IMR-90 (cell line): ENCODE results near the gene SPTSSB. TPM values are rescaled to one million over a fixed set of nuclear protein-coding genes. Genes with fewer than 3 reads are reported as not detected.

Experiments used
- ATAC-seq: fragments of 200-7000 bp; cut with Tn5 transposase; 2 replicates; pipeline ENCODE4 v1.9.1; 2020; ENCODE audit warnings: low read depth, mild to moderate bottlenecking, moderate library complexity
- BruUV-seq: library from RNA; stranded (reverse); fragments of 400-500 nt; replicated peaks from 2 replicates; lab custom pipeline; 2021; lab: Mats Ljungman, UMichigan
- CTCF ChIA-PET: fragments of 300-600 bp; formaldehyde crosslinking; extraction: SDS; loops from one replicate; lab custom pipeline; 2021; ENCODE audit warnings: antibody characterized with exemption; lab: Yijun Ruan, JAX
- POLR2A ChIA-PET: fragments of 300-600 bp; sonication (Branson Sonifier 250); formaldehyde crosslinking; loops from one replicate; lab custom pipeline; 2022; ENCODE audit warnings: antibody characterized with exemption; ENCODE audit not compliant: unreplicated experiment; lab: Charles Lee
- DNase-seq: peaks from one replicate; pipeline ENCODE4 v3.0.0; 2013
- H2AFZ ChIP-seq: replicated peaks from 2 replicates; pipeline ENCODE3; 2013; ENCODE audit warnings: low read length, mild to moderate bottlenecking; ENCODE audit not compliant: poor library complexity
- H2AK5ac ChIP-seq: 2 replicates; pipeline ENCODE4 v1.6.1; 2013; ENCODE audit warnings: low read depth, low read length, inconsistent platforms
- H2AK9ac ChIP-seq: replicated peaks from 2 replicates; pipeline ENCODE3; 2013; ENCODE audit warnings: mild to moderate bottlenecking, low read depth, low read length, moderate library complexity; ENCODE audit not compliant: poor library complexity
- H2BK120ac ChIP-seq: 2 replicates; pipeline ENCODE4 v1.6.1; 2013; ENCODE audit warnings: low read depth, low read length, inconsistent platforms
- H2BK15ac ChIP-seq: 3 replicates; pipeline ENCODE4 v1.6.1; 2013; ENCODE audit warnings: low read depth, low read length, inconsistent platforms
- H2BK20ac ChIP-seq: 2 replicates; pipeline ENCODE4 v1.6.1; 2013; ENCODE audit warnings: low read depth, mild to moderate bottlenecking, inconsistent platforms, low read length, moderate library complexity
- H2BK5ac ChIP-seq: 2 replicates; pipeline ENCODE4 v1.6.1; 2013; ENCODE audit warnings: mild to moderate bottlenecking, low read depth, low read length, inconsistent platforms; ENCODE audit not compliant: poor library complexity, severe bottlenecking
- H3K14ac ChIP-seq: replicated peaks from 2 replicates; pipeline ENCODE4 v1.6.1; 2013; ENCODE audit warnings: low read depth, low read length, inconsistent platforms
- H3K18ac ChIP-seq: 2 replicates; pipeline ENCODE4 v1.6.1; 2013; ENCODE audit warnings: low read depth, low read length, control low read depth
- H3K23ac ChIP-seq: 2 replicates; pipeline ENCODE4 v1.6.1; 2013; ENCODE audit warnings: low read depth, low read length, inconsistent platforms
- H3K27ac ChIP-seq: 2 replicates; pipeline ENCODE4 v1.5.1; 2013; ENCODE audit warnings: mild to moderate bottlenecking, control low read depth, low read length; ENCODE audit not compliant: insufficient read depth
- H3K27me3 ChIP-seq: 2 replicates; pipeline ENCODE4 v1.6.1; 2013; ENCODE audit warnings: low read length; ENCODE audit not compliant: control insufficient read depth, insufficient read depth
- H3K36me3 ChIP-seq: 2 replicates; pipeline ENCODE4 v1.6.1; 2013; ENCODE audit warnings: low read length, mixed read lengths; ENCODE audit not compliant: control insufficient read depth, insufficient read depth
- H3K4ac ChIP-seq: 2 replicates; pipeline ENCODE4 v1.6.1; 2013; ENCODE audit warnings: low read depth, low read length, inconsistent platforms
- H3K4me1 ChIP-seq: 2 replicates; pipeline ENCODE4 v1.6.1; 2013; ENCODE audit warnings: low read length, mixed read lengths; ENCODE audit not compliant: control insufficient read depth, insufficient read depth
- H3K4me2 ChIP-seq: 2 replicates; pipeline ENCODE4 v1.6.1; 2013; ENCODE audit warnings: low read depth, mild to moderate bottlenecking, control low read depth, low read length, moderate library complexity
- H3K4me3 ChIP-seq: 2 replicates; pipeline ENCODE4 v1.5.1; 2013; ENCODE audit warnings: low read depth, mild to moderate bottlenecking, control low read depth, low read length, moderate library complexity; ENCODE audit not compliant: insufficient read depth
- H3K56ac ChIP-seq: 2 replicates; pipeline ENCODE4 v1.6.1; 2013; ENCODE audit warnings: low read length, inconsistent platforms; ENCODE audit not compliant: insufficient read depth; ENCODE audit errors: extremely low read depth
- H3K79me1 ChIP-seq, 2 experiments: 2 replicates each; pipeline ENCODE4 v1.6.1; 2013; ENCODE audit warnings: low read length in 2 of 2, inconsistent platforms in 1 of 2, low read depth in 1 of 2
- H3K9ac ChIP-seq: 2 replicates; pipeline ENCODE4 v1.6.1; 2013; ENCODE audit warnings: low read depth, low read length, control low read depth
- H3K9me1 ChIP-seq: 2 replicates; pipeline ENCODE4 v1.6.1; 2013; ENCODE audit warnings: low read length, inconsistent platforms; ENCODE audit not compliant: insufficient read depth
- H3K9me3 ChIP-seq: 2 replicates; pipeline ENCODE4 v1.6.1; 2013; ENCODE audit warnings: low read length; ENCODE audit not compliant: control insufficient read depth, insufficient read depth
- H4K20me1 ChIP-seq: 2 replicates; pipeline ENCODE4 v1.6.1; 2013; ENCODE audit warnings: low read length, inconsistent platforms; ENCODE audit not compliant: insufficient read depth
- H4K5ac ChIP-seq: 2 replicates; pipeline ENCODE4 v1.6.1; 2013; ENCODE audit warnings: mild to moderate bottlenecking, low read depth, low read length, control low read depth
- H4K8ac ChIP-seq, 2 experiments: 2 replicates each; pipeline ENCODE4 v1.6.1; 2013; ENCODE audit warnings: low read depth in 2 of 2, low read length in 2 of 2, control low read depth in 1 of 2, inconsistent platforms in 1 of 2
- H4K91ac ChIP-seq: 2 replicates; pipeline ENCODE4 v1.6.1; 2013; ENCODE audit warnings: low read depth, low read length, inconsistent platforms; ENCODE audit not compliant: insufficient read depth
- BHLHE40 ChIP-seq: fragments of 150-350 bp; IDR thresholded peaks from 2 replicates; pipeline ENCODE4 v1.6.1; 2016; ENCODE audit warnings: mild to moderate bottlenecking, low read depth, low read length
- CEBPB ChIP-seq: IDR thresholded peaks from 2 replicates; pipeline ENCODE4 v1.6.1; 2012; ENCODE audit warnings: low read depth, low read length, improper control_type of control experiment
- CHD1 ChIP-seq: IDR thresholded peaks from 2 replicates; pipeline ENCODE4 v1.6.1; 2012; ENCODE audit warnings: low read depth, low read length, improper control_type of control experiment
- CTCF ChIP-seq: conservative IDR thresholded peaks from 2 replicates; pipeline ENCODE4 v1.5.1; 2012; ENCODE audit warnings: mild to moderate bottlenecking, low read depth, low read length, improper control_type of control experiment
- ELK1 ChIP-seq: fragments of 150-350 bp; IDR thresholded peaks from 2 replicates; pipeline ENCODE4 v1.6.1; 2016; ENCODE audit warnings: low read depth, mild to moderate bottlenecking, low read length, moderate library complexity, borderline replicate concordance
- FOS ChIP-seq: fragments of 150-350 bp; IDR thresholded peaks from 2 replicates; pipeline ENCODE4 v1.6.1; 2016; ENCODE audit warnings: low read depth, low read length
- MAFK ChIP-seq: IDR thresholded peaks from 2 replicates; pipeline ENCODE4 v1.6.1; 2012; ENCODE audit warnings: low read depth, low read length, improper control_type of control experiment
- MAZ ChIP-seq: IDR thresholded peaks from 2 replicates; pipeline ENCODE4 v1.6.1; 2012; ENCODE audit warnings: low read depth, mild to moderate bottlenecking, low read length, improper control_type of control experiment, moderate library complexity, borderline replicate concordance
- MXI1 ChIP-seq: IDR thresholded peaks from 2 replicates; pipeline ENCODE4 v1.6.1; 2012; ENCODE audit warnings: low read depth, mild to moderate bottlenecking, low read length, moderate library complexity, borderline replicate concordance
- NFE2L2 ChIP-seq: fragments of 150-350 bp; IDR thresholded peaks from 2 replicates; pipeline ENCODE4 v1.6.1; 2016; ENCODE audit warnings: low read depth, mild to moderate bottlenecking, low read length
- POLR2A ChIP-seq: IDR thresholded peaks from 2 replicates; pipeline ENCODE4 v1.6.1; 2012; ENCODE audit warnings: mild to moderate bottlenecking, low read depth, low read length
- RAD21 ChIP-seq: IDR thresholded peaks from 2 replicates; pipeline ENCODE4 v1.6.1; 2012; ENCODE audit warnings: low read length, improper control_type of control experiment
- RCOR1 ChIP-seq: IDR thresholded peaks from 2 replicates; pipeline ENCODE4 v1.6.1; 2012; ENCODE audit warnings: mild to moderate bottlenecking, low read length, improper control_type of control experiment; ENCODE audit not compliant: insufficient replicate concordance
- RFX5 ChIP-seq: IDR thresholded peaks from 2 replicates; pipeline ENCODE4 v1.8.0; 2012; ENCODE audit warnings: low read depth, mild to moderate bottlenecking, low read length, moderate library complexity
- SMC3 ChIP-seq: fragments of 150-350 bp; IDR thresholded peaks from 2 replicates; pipeline ENCODE4 v1.6.1; 2016; ENCODE audit warnings: low read depth, mild to moderate bottlenecking, antibody characterized with exemption, low read length, moderate library complexity
- USF2 ChIP-seq: fragments of 150-350 bp; IDR thresholded peaks from 2 replicates; pipeline ENCODE4 v1.6.1; 2017; ENCODE audit warnings: mild to moderate bottlenecking, antibody characterized with exemption, low read length, low read depth
- WGBS, 2 experiments: methylation state at CpG; one replicate each; pipeline versions ENCODE4 v1.1.5 to v1.1.7; 2013; ENCODE audit warnings: missing lambda C conversion rate in 2 of 2; ENCODE audit not compliant: insufficient read length in 1 of 2; ENCODE audit errors: extremely low coverage in 2 of 2; 5-methylcytosine and 5-hydroxymethylcytosine counted together
- dilution Hi-C: fragments of 300-500 bp; cut with HindIII; formaldehyde crosslinking; loops from one replicate; pipeline ENCODE4 v1.14.3; 2018; ENCODE audit warnings: low sequenced_read_pairs; ENCODE audit not compliant: unreplicated experiment
- in situ Hi-C: fragments of 300-500 bp; cut with MboI; formaldehyde crosslinking; loops from 3 replicates; pipeline ENCODE4 v1.14.3; 2019; ENCODE audit warnings: low sequenced_read_pairs, inconsistent platforms, mixed read lengths
- intact Hi-C: fragments of 100-400 bp; cut with micrococcal nuclease; formaldehyde crosslinking; loops from 2 replicates; pipeline ENCODE4 v1.10.0; 2022
- polyA plus RNA-seq, 3 experiments: library from polyadenylated mRNA; depleted of rRNA; stranded (reverse); fragments of >200 nt; gene quantifications; 2 replicates each; pipeline ENCODE4 v1.2.3, GENCODE V29; 2012; ENCODE audit warnings: low replicate concordance in 1 of 3
- total RNA-seq: library from RNA; depleted of rRNA; stranded (reverse); fragments of >200 nt; gene quantifications from 2 replicates; pipeline ENCODE4 v1.2.3, GENCODE V29; 2012

The SPTSSB gene
- total and polyA plus RNA-seq, 2 of the 4 experiments (the other 2 are of a cell fraction) = not detected

GRCh38 chr3:161342629-161343028 lies 28.7 kb downstream of the SPTSSB start:
- ChIA-PET POLR2A (no interaction called here), CTCF (no interaction called here)
- in situ Hi-C loops = no loop called here

More at GRCh38 chr3:161342629-161343028, 28.7 kb downstream of the SPTSSB start:
- no peak overlapping the region for H3K23ac ChIP-seq
- no peak overlapping the region for H3K4me3 ChIP-seq
- H4K5ac ChIP-seq = no peak overlapping the region
- no peaks in the 10 kb centered on the region for H3K4me1 ChIP-seq
- no peak overlapping the region for H2BK5ac ChIP-seq
- H3K27ac ChIP-seq = no peak overlapping the region
- no peak overlapping the region for H4K91ac ChIP-seq
- H2BK20ac ChIP-seq = no peak overlapping the region
- no peaks in the 10 kb centered on the region; the same call in 1 of the 2 replicates for H3K27me3 ChIP-seq
- 17% methylated on average over 1 of the region's 3 CpGs; no CpG with 5 or more reads in 1 of the 2 experiments for WGBS, 2 experiments
- no peak overlapping the region for H3K4ac ChIP-seq
- H3K79me1 ChIP-seq = no peaks in the 10 kb centered on the region
- no peak overlapping the region for H2BK15ac ChIP-seq
- DNase-seq = no peak
- no peaks in the 10 kb centered on the region for H3K36me3 ChIP-seq
- no peak overlapping the region for H2AK9ac ChIP-seq
- TF ChIP-seq USF2 (no peak), POLR2A (no peak), NFE2L2 (no peak), FOS (no peak), ELK1 (no peak), CEBPB (no peak), MXI1 (no peak), CTCF (no peak), BHLHE40 (no peak), CHD1 (no peak), MAZ (no peak), SMC3 (no peak), MAFK (no peak), RFX5 (no peak), RCOR1 (no peak), RAD21 (no peak)
- H3K9me1 ChIP-seq = no peaks in the 10 kb centered on the region
- no peak overlapping the region for H2AK5ac ChIP-seq
- no peak overlapping the region for H3K9ac ChIP-seq
- no peak overlapping the region for H3K18ac ChIP-seq
- intact Hi-C loops = no loop called here
- H3K14ac ChIP-seq = no peak overlapping the region
- no peak overlapping the region for H4K8ac ChIP-seq
- no peaks in the 10 kb centered on the region for H3K9me3 ChIP-seq
- dilution Hi-C loops = no loop called here
- no peak overlapping the region for H2AFZ ChIP-seq
- H3K56ac ChIP-seq = no peak overlapping the region
- no peak overlapping the region for H2BK120ac ChIP-seq
- no peak overlapping the region for H3K4me2 ChIP-seq
- BruUV-seq = no TSS peak
- H4K20me1 ChIP-seq = no peaks in the 10 kb centered on the region
- ATAC-seq = no peak
